ENCODE data around the gene ACOT7. TPM values are rescaled to one million over a fixed set of nuclear protein-coding genes. Genes with fewer than 3 reads are reported as not detected.

The ACOT7 gene
- total and polyA plus RNA-seq, 2 donors (not counting 1 experiment from before 2014, with no cell fraction given): 4.2 to 4.6 TPM

DNA sequence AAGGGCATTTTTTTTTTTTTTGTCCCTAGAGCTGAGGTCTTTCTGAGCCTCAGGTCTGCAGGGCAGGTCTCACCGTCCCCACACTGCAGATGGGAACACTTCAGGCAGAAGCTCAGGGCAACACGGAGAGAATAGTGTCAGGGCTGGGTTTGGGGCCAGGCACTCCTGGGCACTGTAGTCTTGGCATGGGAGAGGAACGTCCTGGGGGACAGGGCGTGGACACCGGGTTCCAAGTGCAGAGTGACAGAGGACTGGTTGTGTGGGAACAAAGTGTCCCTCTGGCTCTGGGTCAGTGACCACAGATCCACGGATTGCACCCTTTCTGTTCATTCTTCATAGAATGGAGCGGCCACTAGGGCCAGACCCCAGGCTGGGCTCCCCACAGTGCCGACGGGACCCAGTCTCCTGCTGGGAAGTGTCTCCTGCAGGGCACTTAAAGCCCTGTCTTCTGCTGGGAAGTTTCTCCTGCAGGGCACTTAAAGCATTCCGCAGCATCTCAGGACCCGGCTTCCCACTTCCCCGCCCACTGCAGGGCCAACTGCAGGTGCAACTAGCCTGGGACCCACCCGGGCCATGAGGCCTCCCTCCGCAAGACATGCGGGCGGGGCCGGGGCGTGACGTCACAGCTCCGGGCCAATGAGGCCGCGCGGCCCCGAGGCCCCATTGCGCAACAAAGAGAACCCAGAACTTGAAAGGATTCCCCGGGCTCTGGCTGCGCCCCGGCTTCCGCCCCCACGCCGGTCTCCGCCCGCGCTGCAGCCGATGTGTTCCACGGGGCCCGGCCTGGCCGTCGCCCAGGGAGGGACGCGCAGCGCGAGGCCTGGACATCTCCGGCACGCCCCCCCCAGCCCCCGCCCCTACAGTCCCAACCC, 133.8 kb downstream of the ACOT7 start:
- H3K9me3 Mint-ChIP-seq (ENCODE audit: insufficient read depth): no peaks in the 10 kb centered on the region

More for the DNA sequence above, 133.8 kb downstream of the ACOT7 start:
- Histone ChIP-seq H3K9ac (ENCODE audit: low read length) (peak overlapping the region; percentile 57), H3K79me2 (ENCODE audit: control insufficient read depth, insufficient read depth, low read length) (no peaks in the 10 kb centered on the region), H4K20me1 (ENCODE audit: control insufficient read depth, insufficient read depth, low read length, poor library complexity, severe bottlenecking) (no peaks in the 10 kb centered on the region), H3K9me3 (ENCODE audit: control extremely low read depth in 1 of 3, control insufficient read depth in 2 of 3, insufficient read depth in 1 of 3, low read length in 2 of 3) (peaks cover 0 to 3% (median 0%) of the 10 kb centered on the region in 3 donors), H3K4me3 (ENCODE audit: control extremely low read depth in 1 of 5, extremely low read depth in 1 of 5, insufficient read depth in 1 of 5, low read depth in 2 of 5, low read length in 4 of 5) (peak overlapping the region in 4 of 5 experiments; percentile 31 to 62 (median 58)), H3K27me3 (replicated peaks in 1 of 4; ENCODE audit: control extremely low read depth in 1 of 4, control insufficient read depth in 3 of 4, insufficient read depth in 4 of 4, low read length in 3 of 4) (peaks cover 0 to 39% (median 3%) of the 10 kb centered on the region in 4 experiments), H3K4me1 (ENCODE audit: control insufficient read depth in 2 of 2, insufficient read depth in 2 of 2, low read length in 2 of 2) (peaks cover 9 to 11% of the 10 kb centered on the region in 2 donors), H3K36me3 (replicated peaks in 1 of 2; ENCODE audit: control extremely low read depth in 1 of 2, control insufficient read depth in 1 of 2, extremely low read depth in 1 of 2, insufficient read depth in 2 of 2, low read length in 1 of 2) (no peaks in the 10 kb centered on the region), H3K27ac (ENCODE audit: low read length in 2 of 2) (no peak overlapping the region), H3K4me2 (replicated peaks; ENCODE audit: low read depth, low read length, poor library complexity, severe bottlenecking) (peak overlapping the region; percentile 94), H2AFZ (ENCODE audit: insufficient read depth, low read depth, low read length, poor library complexity, severe bottlenecking) (peak overlapping the region; percentile 46)
- Mint-ChIP-seq H3K4me1 (peaks cover 13% of the 10 kb centered on the region), H3K27ac (no peak overlapping the region), H3K27me3 (peaks cover 11% of the 10 kb centered on the region), H3K4me3 (peak overlapping the region; percentile 67)
- ChIA-PET POLR2A (no interaction called here), CTCF (interaction anchor here (2.3 kb wide), 1 partner anchor 14 kb away, joined by 6 read pairs; no protein-coding TSS in a partner anchor)
- intact Hi-C loops (cut with micrococcal nuclease): no loop called here
- peak; percentile 81 for DNase-seq
- WGBS (ENCODE audit: insufficient coverage): 12% methylated on average over 37 of the region's 46 CpGs
- ATAC-seq (ENCODE audit: low read depth): peak; percentile 65
- TF ChIP-seq EZH2 (IDR thresholded peaks at IDR 0.05; ENCODE audit: borderline replicate concordance, insufficient read depth, low read depth, low read length, poor library complexity, severe bottlenecking): no peak
- TF ChIP-seq, protein P1, sequence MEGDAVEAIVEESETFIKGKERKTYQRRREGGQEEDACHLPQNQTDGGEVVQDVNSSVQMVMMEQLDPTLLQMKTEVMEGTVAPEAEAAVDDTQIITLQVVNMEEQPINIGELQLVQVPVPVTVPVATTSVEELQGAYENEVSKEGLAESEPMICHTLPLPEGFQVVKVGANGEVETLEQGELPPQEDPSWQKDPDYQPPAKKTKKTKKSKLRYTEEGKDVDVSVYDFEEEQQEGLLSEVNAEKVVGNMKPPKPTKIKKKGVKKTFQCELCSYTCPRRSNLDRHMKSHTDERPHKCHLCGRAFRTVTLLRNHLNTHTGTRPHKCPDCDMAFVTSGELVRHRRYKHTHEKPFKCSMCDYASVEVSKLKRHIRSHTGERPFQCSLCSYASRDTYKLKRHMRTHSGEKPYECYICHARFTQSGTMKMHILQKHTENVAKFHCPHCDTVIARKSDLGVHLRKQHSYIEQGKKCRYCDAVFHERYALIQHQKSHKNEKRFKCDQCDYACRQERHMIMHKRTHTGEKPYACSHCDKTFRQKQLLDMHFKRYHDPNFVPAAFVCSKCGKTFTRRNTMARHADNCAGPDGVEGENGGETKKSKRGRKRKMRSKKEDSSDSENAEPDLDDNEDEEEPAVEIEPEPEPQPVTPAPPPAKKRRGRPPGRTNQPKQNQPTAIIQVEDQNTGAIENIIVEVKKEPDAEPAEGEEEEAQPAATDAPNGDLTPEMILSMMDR (IDR thresholded peaks at IDR 0.05): no peak
